Right lung (tissue), 5 donors: ENCODE data around the gene ZNF213. TPM values are rescaled to one million over a fixed set of nuclear protein-coding genes. Genes with fewer than 3 reads are reported as not detected.

Source experiments
- DNase-seq, 2 donors: peaks; one replicate each; pipeline ENCODE4 v3.0.0-alpha.2; 2013
- polyA plus RNA-seq, 5 donors: library from polyadenylated mRNA; unstranded; fragments of 120-200 nt; gene quantifications; one replicate each; pipeline versions ENCODE4 v1.2.1 to v1.2.3, GENCODE V29; 2013; ENCODE audit warnings: inconsistent platforms in 1 of 5, low replicate concordance in 1 of 5; ENCODE audit not compliant: insufficient read length in 5 of 5, insufficient read depth in 1 of 5

The ZNF213 gene
- polyA plus RNA-seq, 5 donors: 10.5 to 18.5 (median 14.7) TPM

DNA sequence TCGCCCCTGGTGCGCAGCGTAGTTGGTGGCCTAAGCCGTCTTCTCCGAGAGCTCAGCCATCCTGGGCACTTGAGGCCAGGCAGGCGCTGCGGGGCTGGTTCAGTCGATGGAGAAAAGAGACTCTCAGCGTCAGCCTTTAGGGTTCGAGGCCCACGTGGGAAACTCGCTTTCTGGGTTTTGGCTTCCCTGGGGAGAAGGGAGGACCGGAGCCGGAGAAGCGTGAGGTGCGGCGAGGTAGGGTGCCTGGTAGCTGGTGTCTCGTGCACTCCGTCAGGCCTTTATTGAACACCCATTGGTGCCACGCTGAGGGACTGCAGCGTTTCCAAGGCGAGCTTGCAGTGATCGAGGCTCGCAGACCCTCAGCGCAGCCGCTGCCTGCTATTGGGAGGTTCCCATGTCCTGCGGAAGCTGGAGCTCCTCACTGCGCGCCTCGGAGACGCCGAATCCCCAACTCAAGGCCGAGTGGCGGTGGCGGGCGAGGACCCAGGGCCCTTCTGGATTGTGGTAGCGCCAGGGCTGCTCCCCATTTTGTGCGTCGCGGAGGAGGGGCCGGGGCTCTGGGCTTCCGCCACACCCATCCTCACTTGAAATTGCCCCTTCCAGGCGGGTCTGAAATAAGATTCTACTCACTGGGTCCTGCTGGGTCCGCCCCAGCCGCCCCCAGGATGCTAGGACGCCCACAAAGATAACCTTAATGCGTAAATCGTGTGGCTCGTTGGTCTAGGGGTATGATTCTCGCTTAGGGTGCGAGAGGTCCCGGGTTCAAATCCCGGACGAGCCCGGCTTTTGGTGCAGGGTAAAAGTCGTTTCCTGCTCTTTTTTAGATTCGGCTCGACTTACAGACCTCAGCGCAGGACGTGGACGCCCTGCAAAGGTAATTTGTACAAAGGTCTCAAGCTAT, 54.3 kb downstream of the ZNF213 start:
- DNase-seq: no peak

DNA sequence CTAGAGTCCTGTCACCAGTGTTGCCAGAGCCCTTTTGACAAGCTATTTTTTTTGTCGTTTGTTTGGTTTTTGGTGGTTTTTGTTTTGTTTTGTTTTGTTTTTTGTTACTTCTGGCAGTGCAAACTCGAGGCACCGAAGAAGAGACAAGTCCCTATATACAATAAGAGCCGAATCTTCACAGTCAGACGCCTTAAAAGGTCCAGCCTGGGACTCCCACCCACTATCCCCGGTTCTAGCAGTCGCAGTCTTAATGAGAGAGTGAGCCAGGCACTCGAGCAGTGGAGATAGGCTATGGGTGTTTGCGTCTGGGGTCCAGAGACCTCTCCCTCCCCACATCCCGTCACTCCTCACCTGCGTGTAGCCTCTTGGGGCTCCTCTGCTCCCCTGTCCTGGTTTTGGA, 55.0 kb downstream of the ZNF213 start:
- no peak for DNase-seq

DNA sequence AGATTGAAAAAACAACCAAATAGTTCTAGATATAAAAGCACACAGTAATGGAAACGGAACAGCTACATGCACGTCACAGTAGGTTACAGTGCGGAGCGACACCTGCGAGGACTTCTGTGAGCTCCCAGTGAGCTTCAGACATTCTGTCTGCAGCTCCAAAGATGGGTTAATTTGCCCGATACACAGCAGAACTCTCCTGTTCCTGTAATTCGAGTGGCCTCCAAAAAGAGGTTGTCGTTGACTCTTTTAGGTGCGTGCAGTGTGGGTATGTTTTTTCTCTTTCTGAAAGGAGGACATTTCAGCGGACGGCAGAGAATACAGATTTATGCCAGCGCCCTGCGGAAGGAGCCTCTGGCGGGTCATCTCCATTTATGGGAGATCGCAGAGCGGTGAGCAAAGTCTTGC, 56.1 kb downstream of the ZNF213 start:
- DNase-seq: no peak

Other genes with a start within 250 kb of the ZNF213 start
- gene FLYWCH1, start 223.1 kb upstream of the ZNF213 start, polyA plus RNA-seq: 10 to 100 TPM; 14.7 to 41.5 (median 20.0) TPM
- under 1 TPM; 0.16 to 0.87 (median 0.26) TPM for gene KREMEN2, start 170.8 kb upstream of the ZNF213 start, polyA plus RNA-seq
- gene PAQR4, start 165.7 kb upstream of the ZNF213 start, polyA plus RNA-seq: 10 to 100 TPM; 12.0 to 18.5 (median 13.2) TPM
- gene PKMYT1, start 154.6 kb upstream of the ZNF213 start, polyA plus RNA-seq: 10 to 100 TPM; 14.5 to 22.9 (median 15.4) TPM
- 1 to 10 TPM; 4.0 to 7.3 (median 6.3) TPM for gene CLDN9, start 122.1 kb upstream of the ZNF213 start, polyA plus RNA-seq
- 100 to 1,000 TPM in 4 of 5 donors, 10 to 100 TPM in 1; 86.3 to 124 (median 118) TPM for gene CLDN6, start 116.8 kb upstream of the ZNF213 start, polyA plus RNA-seq
- gene TNFRSF12A, start 114.7 kb upstream of the ZNF213 start, polyA plus RNA-seq: 1 to 10 TPM; 2.7 to 6.8 (median 3.6) TPM
- gene HCFC1R1, start 111.1 kb upstream of the ZNF213 start, polyA plus RNA-seq: 10 to 100 TPM; 26.6 to 45.7 (median 34.8) TPM
- gene THOC6, start 111.0 kb upstream of the ZNF213 start, polyA plus RNA-seq: 10 to 100 TPM; 20.0 to 37.5 (median 27.2) TPM
- gene BICDL2, start 98.1 kb upstream of the ZNF213 start, polyA plus RNA-seq: 1 to 10 TPM; 2.2 to 5.1 (median 2.6) TPM
- gene MMP25, start 88.5 kb upstream of the ZNF213 start, polyA plus RNA-seq: 1 to 10 TPM; 1.4 to 3.4 (median 2.1) TPM
- 100 to 1,000 TPM in 1 of 5 donors, 10 to 100 TPM in 4; 39.7 to 103 (median 61.6) TPM for gene IL32, start 69.4 kb upstream of the ZNF213 start, polyA plus RNA-seq
- under 1 TPM in 2 of 5 donors, not detected in 3; 0.09 to 0.12 TPM for gene ZSCAN10, start 35.7 kb upstream of the ZNF213 start, polyA plus RNA-seq
- 10 to 100 TPM; 12.6 to 20.4 (median 14.8) TPM for gene ZNF205, start 22.4 kb upstream of the ZNF213 start, polyA plus RNA-seq
- not detected for gene OR1F1, start 53.2 kb downstream of the ZNF213 start, polyA plus RNA-seq
- gene ZNF200, start 100.1 kb downstream of the ZNF213 start, polyA plus RNA-seq: 10 to 100 TPM; 11.3 to 15.4 (median 13.7) TPM
- under 1 TPM; 0.40 to 0.67 (median 0.47) TPM for gene MEFV, start 121.6 kb downstream of the ZNF213 start, polyA plus RNA-seq
- gene ZNF263, start 148.5 kb downstream of the ZNF213 start, polyA plus RNA-seq: 10 to 100 TPM; 42.2 to 54.7 (median 48.7) TPM
- gene TIGD7, start 170.4 kb downstream of the ZNF213 start, polyA plus RNA-seq: 10 to 100 TPM; 11.4 to 15.6 (median 12.5) TPM
- 10 to 100 TPM; 41.1 to 64.3 (median 51.0) TPM for gene ZNF75A, start 170.5 kb downstream of the ZNF213 start, polyA plus RNA-seq
- under 1 TPM; 0.39 to 0.93 (median 0.50) TPM for gene OR2C1, start 220.9 kb downstream of the ZNF213 start, polyA plus RNA-seq